HEK293 (cell line): ENCODE measurements around the gene PNMA8A.
"Not testable (repeated sequence)": the region's sequence is repeated elsewhere in the genome, so short reads cannot be mapped to it uniquely, and the experiment has no call there.

Source experiments
- CTCF ChIA-PET: fragments of 350-600 bp; formaldehyde crosslinking; extraction: SDS; loops from one replicate; lab custom pipeline; 2021; ENCODE audit warnings: antibody characterized with exemption; lab: Yijun Ruan, JAX
- POLR2A ChIA-PET: fragments of 300-600 bp; formaldehyde crosslinking; extraction: SDS; loops from one replicate; lab custom pipeline; 2020; ENCODE audit warnings: antibody characterized with exemption, inconsistent platforms; lab: Yijun Ruan, JAX
- H3K27ac ChIP-seq: fragments of 200-500 bp; sonication (Bioruptor generic); 2 replicates; pipeline ENCODE4 v1.5.1; 2014; ENCODE audit warnings: low read depth, low read length, control low read depth, inconsistent platforms; ENCODE audit errors: extremely low read depth
- H3K36me3 ChIP-seq, 2 experiments: fragments of 200-500 bp in 1 of 2; sonication (Bioruptor generic) in 1 of 2; 1 replicate in 1 of 2; 2 replicates in 1 of 2; pipeline ENCODE4 v1.5.1; 2014 to 2017; ENCODE audit warnings: inconsistent platforms in 2 of 2, low read length in 2 of 2; ENCODE audit not compliant: control insufficient read depth in 2 of 2, insufficient read depth in 1 of 2
- H3K4me1 ChIP-seq: fragments of 200-500 bp; sonication (Bioruptor generic); 2 replicates; pipeline ENCODE4 v1.5.1; 2014; ENCODE audit warnings: mild to moderate bottlenecking, low read length, inconsistent platforms; ENCODE audit not compliant: control insufficient read depth, insufficient read depth
- H3K4me3 ChIP-seq: 2 replicates; pipeline ENCODE4 v1.5.1; 2011; ENCODE audit warnings: low read depth, mild to moderate bottlenecking, control low read depth, low read length, moderate library complexity
- H3K9me3 ChIP-seq: fragments of 200-500 bp; sonication (Bioruptor generic); 2 replicates; pipeline ENCODE4 v1.5.1; 2014; ENCODE audit warnings: low read depth, low read length, inconsistent platforms; ENCODE audit not compliant: control insufficient read depth, insufficient read depth
- HIC1 ChIP-seq: fragments of 450-650 bp; formaldehyde crosslinking; IDR thresholded peaks from 2 replicates; pipeline ENCODE4 v1.5.1; 2016; ENCODE audit warnings: missing biosample characterization, missing genetic modification characterization
- HOXC10 ChIP-seq: sonication (generic); formaldehyde crosslinking; IDR thresholded peaks from 2 replicates; pipeline ENCODE4 v1.8.1; 2023; ENCODE audit warnings: mild to moderate bottlenecking, missing genetic modification reagents
- KLF7 ChIP-seq: fragments of 450-650 bp; formaldehyde crosslinking; IDR thresholded peaks from 2 replicates; pipeline ENCODE4 v1.5.1; 2016; ENCODE audit warnings: missing biosample characterization, missing genetic modification characterization, borderline replicate concordance
- SCRT1 ChIP-seq: fragments of 450-650 bp; formaldehyde crosslinking; IDR thresholded peaks from 2 replicates; pipeline ENCODE4 v1.5.1; 2016; ENCODE audit warnings: missing biosample characterization, missing genetic modification characterization, borderline replicate concordance
- SP2 ChIP-seq: fragments of 450-650 bp; formaldehyde crosslinking; IDR thresholded peaks from 2 replicates; pipeline ENCODE4 v1.5.1; 2016; ENCODE audit warnings: missing biosample characterization, missing genetic modification characterization
- TCF7L2 ChIP-seq: IDR thresholded peaks from 2 replicates; pipeline ENCODE4 v1.6.1; 2011; ENCODE audit warnings: low read depth, mild to moderate bottlenecking, inconsistent platforms, low read length, moderate library complexity, borderline replicate concordance
- YY1 ChIP-seq: fragments of 450-650 bp; formaldehyde crosslinking; IDR thresholded peaks from 2 replicates; pipeline ENCODE4 v1.5.1; 2018; ENCODE audit warnings: missing biosample characterization, missing genetic modification characterization
- ZFP69B ChIP-seq: fragments of 450-650 bp; formaldehyde crosslinking; IDR thresholded peaks from 2 replicates; pipeline ENCODE4 v1.5.1; 2016; ENCODE audit warnings: missing biosample characterization, missing genetic modification characterization
- ZNF114 ChIP-seq: fragments of 450-650 bp; formaldehyde crosslinking; IDR thresholded peaks from 2 replicates; pipeline ENCODE4 v1.5.0; 2017; ENCODE audit warnings: missing biosample characterization, missing genetic modification characterization
- ZNF16 ChIP-seq: fragments of 450-650 bp; formaldehyde crosslinking; IDR thresholded peaks from 2 replicates; pipeline ENCODE4 v1.5.1; 2016; ENCODE audit warnings: low read depth, missing biosample characterization, missing genetic modification characterization
- ZNF19 ChIP-seq: fragments of 450-650 bp; formaldehyde crosslinking; IDR thresholded peaks from 2 replicates; pipeline ENCODE4; 2016; ENCODE audit warnings: missing biosample characterization, missing genetic modification characterization, low read depth
- ZNF239 ChIP-seq: fragments of 450-650 bp; formaldehyde crosslinking; IDR thresholded peaks from 2 replicates; pipeline ENCODE4 v1.5.1; 2016; ENCODE audit warnings: missing biosample characterization, missing genetic modification characterization
- ZNF366 ChIP-seq: fragments of 450-650 bp; formaldehyde crosslinking; conservative IDR thresholded peaks from 2 replicates; pipeline ENCODE4 v1.5.1; 2016; ENCODE audit warnings: missing biosample characterization, missing genetic modification characterization
- ZNF48 ChIP-seq: fragments of 450-650 bp; formaldehyde crosslinking; IDR thresholded peaks from 2 replicates; pipeline ENCODE4 v1.5.1; 2016; ENCODE audit warnings: missing biosample characterization, missing genetic modification characterization
- ZNF596 ChIP-seq: fragments of 450-650 bp; IDR thresholded peaks from 2 replicates; pipeline ENCODE4 v1.5.0; 2018; ENCODE audit warnings: missing biosample characterization, mild to moderate bottlenecking, missing genetic modification characterization, moderate library complexity
- ZNF785 ChIP-seq: fragments of 450-650 bp; formaldehyde crosslinking; IDR thresholded peaks from 2 replicates; pipeline ENCODE4 v1.5.1; 2016; ENCODE audit warnings: missing biosample characterization, missing genetic modification characterization
- TF ChIP-seq, protein P1 (sequence below): fragments of 450-650 bp; formaldehyde crosslinking; IDR thresholded peaks from 2 replicates; pipeline ENCODE4 v1.5.1; 2016; ENCODE audit warnings: missing biosample characterization, missing genetic modification characterization
- TF ChIP-seq, protein P2 (sequence below): fragments of 450-650 bp; formaldehyde crosslinking; IDR thresholded peaks from 2 replicates; pipeline ENCODE4 v1.5.1; 2017; ENCODE audit warnings: missing biosample characterization, missing genetic modification characterization
- TF ChIP-seq, protein P3 (sequence below): fragments of 450-650 bp; formaldehyde crosslinking; IDR thresholded peaks from 2 replicates; pipeline ENCODE4 v1.5.1; 2016; ENCODE audit warnings: missing biosample characterization, missing genetic modification characterization

The PNMA8A gene

GRCh38 chr19:46499692-46500091 is 28.3 kb upstream of the PNMA8A start (continued):
- TF ChIP-seq, protein P1, sequence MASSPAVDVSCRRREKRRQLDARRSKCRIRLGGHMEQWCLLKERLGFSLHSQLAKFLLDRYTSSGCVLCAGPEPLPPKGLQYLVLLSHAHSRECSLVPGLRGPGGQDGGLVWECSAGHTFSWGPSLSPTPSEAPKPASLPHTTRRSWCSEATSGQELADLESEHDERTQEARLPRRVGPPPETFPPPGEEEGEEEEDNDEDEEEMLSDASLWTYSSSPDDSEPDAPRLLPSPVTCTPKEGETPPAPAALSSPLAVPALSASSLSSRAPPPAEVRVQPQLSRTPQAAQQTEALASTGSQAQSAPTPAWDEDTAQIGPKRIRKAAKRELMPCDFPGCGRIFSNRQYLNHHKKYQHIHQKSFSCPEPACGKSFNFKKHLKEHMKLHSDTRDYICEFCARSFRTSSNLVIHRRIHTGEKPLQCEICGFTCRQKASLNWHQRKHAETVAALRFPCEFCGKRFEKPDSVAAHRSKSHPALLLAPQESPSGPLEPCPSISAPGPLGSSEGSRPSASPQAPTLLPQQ (tag by site-specific recombination) = no peak
- TF ChIP-seq ZNF48 (tag by site-specific recombination) = no peak
- no peak for TF ChIP-seq HIC1
- no peak for TF ChIP-seq ZNF785 (tag by site-specific recombination)
- TF ChIP-seq SCRT1 (tag by site-specific recombination) = no peak
- TF ChIP-seq HOXC10 (CRISPR knock-in tag) = no peak
- no peak for TF ChIP-seq ZNF239 (tag by site-specific recombination)
- no peak for TF ChIP-seq YY1 (tag by site-specific recombination)

DNA sequence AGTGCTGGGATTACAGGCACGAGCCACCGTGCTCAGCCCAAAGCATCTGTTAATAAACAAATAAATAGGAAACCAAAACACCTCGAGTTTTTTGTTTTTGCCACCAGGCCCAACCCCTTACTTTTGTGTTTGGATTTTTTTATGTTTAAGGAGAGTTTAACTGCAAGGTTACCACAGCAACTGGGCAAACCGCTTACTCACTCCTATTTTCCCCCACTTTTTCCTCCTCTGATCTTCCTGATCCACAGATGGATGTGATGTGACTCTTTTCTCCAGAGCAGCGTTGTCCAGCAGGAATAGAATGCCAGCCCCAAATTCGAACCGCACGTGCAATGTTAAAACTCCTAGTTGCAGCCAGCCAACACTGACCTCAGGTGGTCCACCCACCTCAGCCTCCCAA is 26.4 kb upstream of the PNMA8A start:
- ChIA-PET POLR2A (no interaction called here), CTCF (interaction anchor here (0.9 to 2.0 kb wide), 3 partner anchors 10 to 103 kb away, joined by 3 to 10 read pairs (median 8); no protein-coding TSS in a partner anchor)
- Histone ChIP-seq H3K4me1 (0 out of 2 replicates have a peak, but pooled peaks cover 3% of the 10 kb centered on the region), H3K9me3 (no peaks in the 10 kb centered on the region), H3K36me3 (no peaks in the 10 kb centered on the region), H3K4me3 (no peak overlapping the region), H3K27ac (no peak overlapping the region)
- TF ChIP-seq ZNF16 (no peak), ZNF366 (tag by site-specific recombination) (no peak), SP2 (tag by site-specific recombination) (no peak), ZNF19 (tag by site-specific recombination) (no peak), SCRT1 (tag by site-specific recombination) (no peak), ZNF114 (tag by site-specific recombination) (no peak), TCF7L2 (no peak), ZFP69B (no peak), YY1 (tag by site-specific recombination) (no peak), KLF7 (tag by site-specific recombination) (no peak), ZNF596 (tag by site-specific recombination) (no peak)
- TF ChIP-seq, protein P2, sequence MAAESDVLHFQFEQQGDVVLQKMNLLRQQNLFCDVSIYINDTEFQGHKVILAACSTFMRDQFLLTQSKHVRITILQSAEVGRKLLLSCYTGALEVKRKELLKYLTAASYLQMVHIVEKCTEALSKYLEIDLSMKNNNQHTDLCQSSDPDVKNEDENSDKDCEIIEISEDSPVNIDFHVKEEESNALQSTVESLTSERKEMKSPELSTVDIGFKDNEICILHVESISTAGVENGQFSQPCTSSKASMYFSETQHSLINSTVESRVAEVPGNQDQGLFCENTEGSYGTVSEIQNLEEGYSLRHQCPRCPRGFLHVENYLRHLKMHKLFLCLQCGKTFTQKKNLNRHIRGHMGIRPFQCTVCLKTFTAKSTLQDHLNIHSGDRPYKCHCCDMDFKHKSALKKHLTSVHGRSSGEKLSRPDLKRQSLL (tag by site-specific recombination) = no peak
- TF ChIP-seq, protein P3, sequence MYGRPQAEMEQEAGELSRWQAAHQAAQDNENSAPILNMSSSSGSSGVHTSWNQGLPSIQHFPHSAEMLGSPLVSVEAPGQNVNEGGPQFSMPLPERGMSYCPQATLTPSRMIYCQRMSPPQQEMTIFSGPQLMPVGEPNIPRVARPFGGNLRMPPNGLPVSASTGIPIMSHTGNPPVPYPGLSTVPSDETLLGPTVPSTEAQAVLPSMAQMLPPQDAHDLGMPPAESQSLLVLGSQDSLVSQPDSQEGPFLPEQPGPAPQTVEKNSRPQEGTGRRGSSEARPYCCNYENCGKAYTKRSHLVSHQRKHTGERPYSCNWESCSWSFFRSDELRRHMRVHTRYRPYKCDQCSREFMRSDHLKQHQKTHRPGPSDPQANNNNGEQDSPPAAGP (tag by site-specific recombination) = no peak

GRCh38 chr19:46496886-46497285 is 25.5 kb upstream of the PNMA8A start:
- H3K4me3 ChIP-seq, H3K4me1 ChIP-seq, H3K36me3 ChIP-seq, H3K27ac ChIP-seq, H3K9me3 ChIP-seq: not testable (repeated sequence)
- POLR2A ChIA-PET = interaction anchor here (1.8 kb wide), 1 partner anchor 105 kb away, joined by 3 read pairs; no protein-coding TSS in a partner anchor
- CTCF ChIA-PET = interaction anchor here (0.6 to 2.4 kb wide), 4 partner anchors 11 to 45 kb away, joined by 3 to 11 read pairs (median 4); no protein-coding TSS in a partner anchor
